Psoas muscle (tissue), 8 donors: Measurements from ENCODE around the gene SLITRK2. TPM values are rescaled to one million over a fixed set of nuclear protein-coding genes. Genes with fewer than 3 reads are reported as not detected.

Experiments used
- ATAC-seq, 4 donors: fragments of 200-7000 bp; cut with Tn5 transposase; one replicate each; pipeline ENCODE4 v1.9.1; 2020; ENCODE audit warnings: moderate library complexity in 3 of 4, mild to moderate bottlenecking in 2 of 4
- DNase-seq, 2 donors: peaks; one replicate each; pipeline ENCODE4 v3.0.0-alpha.2; 2020
- H3K27ac ChIP-seq: fragments of 200-600 bp; one replicate; pipeline ENCODE4 v1.8.0; 2022
- H3K27me3 ChIP-seq, 3 donors: fragments of 200-600 bp in 1 of 3; one replicate each; pipeline versions ENCODE4 v1.6.1 to v1.8.0; 2013 to 2022; ENCODE audit warnings: low read length in 2 of 3, mild to moderate bottlenecking in 2 of 3, moderate library complexity in 1 of 3; ENCODE audit not compliant: insufficient read depth in 3 of 3
- H3K36me3 ChIP-seq, 2 donors: fragments of 200-600 bp in 1 of 2; one replicate each; pipeline versions ENCODE4 v1.6.1 to v1.8.0; 2013 to 2022; ENCODE audit warnings: low read depth in 1 of 2, mild to moderate bottlenecking in 1 of 2, moderate library complexity in 1 of 2; ENCODE audit not compliant: insufficient read depth in 1 of 2
- H3K4me1 ChIP-seq: fragments of 200-600 bp; one replicate; pipeline ENCODE4 v1.8.0; 2022
- H3K4me3 ChIP-seq: fragments of 200-600 bp; one replicate; pipeline ENCODE4 v1.8.0; 2022; ENCODE audit warnings: mild to moderate bottlenecking
- H3K9me3 ChIP-seq: fragments of 200-600 bp; one replicate; pipeline ENCODE4 v1.8.0; 2022
- CTCF ChIP-seq: fragments of 200-600 bp; IDR thresholded peaks from one replicate; pipeline ENCODE4 v1.8.0; 2022; ENCODE audit warnings: antibody characterized with exemption
- WGBS, 3 donors: extraction: QIAGEN DNeasy Blood & Tissue Kit; methylation state at CpG; one replicate each; pipeline versions ENCODE4 v1.1.6 to v1.1.7; 2013; 5-methylcytosine and 5-hydroxymethylcytosine counted together
- intact Hi-C, 2 donors: fragments of 100-400 bp; cut with DNase I; formaldehyde crosslinking; loops; one replicate each; pipeline versions ENCODE4 v1.11.0 to v1.14.2; 2022
- polyA plus RNA-seq, 3 donors: library from polyadenylated mRNA; stranded (reverse); fragments of 200-250 nt; gene quantifications; one replicate each; pipeline ENCODE4 v1.2.3, GENCODE V29; 2013
- total RNA-seq, 4 donors: library from RNA; stranded (reverse); fragmentation: NEBNext Ultra II Directional in 2 of 4; extraction: Animal tissue kit (Norgen Biotek cat#: 25700) in 2 of 4; gene quantifications; one replicate each; pipeline versions ENCODE4 v1.2.1 to v1.2.4, GENCODE V29; 2021 to 2023
- donor health status: healthy with polysubstance abuse.
- donor health status: DM: no; HTN: no; CAD: no; lungs with moderate emphysema.
- donor health status: Bipolar disorder and iron deficiency.
- donor health status: healthy.
- donor health status: DM: yes; HTN: yes; CAD: no.
- donor health status: DM: no; HTN: no; CAD: no.
- donor health status: DM: no; HTN: no; CAD: no.
- donor health status: DM: yes; HTN: yes; CAD: no.

SLITRK2 gene
- total and polyA plus RNA-seq, 7 donors = 0.01 to 0.09 (median 0.04) TPM; not detected in 3

GRCh38 chrX:145848448-145848847 is 30.8 kb downstream of the SLITRK2 start:
- WGBS, 3 donors = 68 to 81% (median 72%) methylated on average over 2 of the region's 2 CpGs
- no peaks in the 10 kb centered on the region for H3K4me1 ChIP-seq
- intact Hi-C loops = no loop called here
- no peak overlapping the region for H3K27ac ChIP-seq
- TF ChIP-seq CTCF = no peak
- ATAC-seq (no peak), DNase-seq (no peak)
- H3K4me3 ChIP-seq = no peak overlapping the region
- no peaks in the 10 kb centered on the region for H3K27me3 ChIP-seq
- H3K9me3 ChIP-seq = no peaks in the 10 kb centered on the region
- H3K36me3 ChIP-seq = no peaks in the 10 kb centered on the region

- Histone ChIP-seq H3K27ac (no peak overlapping the region), H3K4me3 (no peak overlapping the region), H3K4me1 (no peaks in the 10 kb centered on the region), H3K36me3 (no peaks in the 10 kb centered on the region), H3K27me3 (no peaks in the 10 kb centered on the region), H3K9me3 (no peaks in the 10 kb centered on the region)
- DNase-seq (no peak), ATAC-seq (no peak)
- TF ChIP-seq CTCF = no peak
- intact Hi-C loops = no loop called here
- WGBS, 3 donors = 72 to 82% (median 74%) methylated on average over 11 of the region's 11 CpGs
Measured at GRCh38 chrX:145848857-145849256, 31.2 kb downstream of the SLITRK2 start.

GRCh38 chrX:145853181-145853580 is 35.6 kb downstream of the SLITRK2 start:
- intact Hi-C loops = no loop called here
- Histone ChIP-seq H3K9me3 (no peaks in the 10 kb centered on the region), H3K27ac (no peak overlapping the region), H3K4me1 (no peaks in the 10 kb centered on the region), H3K27me3 (no peaks in the 10 kb centered on the region), H3K36me3 (no peaks in the 10 kb centered on the region), H3K4me3 (no peak overlapping the region)
- 91 to 99% (median 95%) methylated on average over 13 of the region's 13 CpGs for WGBS, 3 donors
- ATAC-seq (no peak), DNase-seq (no peak)
- TF ChIP-seq CTCF = no peak

- WGBS, 3 donors = 77 to 81% (median 80%) methylated on average over 4 of the region's 4 CpGs
- no peak for TF ChIP-seq CTCF
- no peaks in the 10 kb centered on the region for H3K36me3 ChIP-seq
- H3K4me1 ChIP-seq = no peaks in the 10 kb centered on the region
- H3K27me3 ChIP-seq = no peaks in the 10 kb centered on the region
- no peak for DNase-seq
- H3K4me3 ChIP-seq = no peak overlapping the region
- no peak for ATAC-seq
- H3K27ac ChIP-seq = no peak overlapping the region
- H3K9me3 ChIP-seq = no peaks in the 10 kb centered on the region
- intact Hi-C loops = loop anchor here in 1 of 2 donors (5.0 kb wide), 1 partner anchor 1686 kb away; no protein-coding TSS in a partner anchor
Measured at GRCh38 chrX:145856181-145856580, 38.6 kb downstream of the SLITRK2 start.

- H3K36me3 ChIP-seq = no peaks in the 10 kb centered on the region
Measured at GRCh38 chrX:145861818-145862217, 44.2 kb downstream of the SLITRK2 start.

More at GRCh38 chrX:145861818-145862217, 44.2 kb downstream of the SLITRK2 start:
- no peak for ATAC-seq
- Histone ChIP-seq H3K27ac (no peak overlapping the region), H3K4me1 (no peaks in the 10 kb centered on the region), H3K9me3 (no peaks in the 10 kb centered on the region), H3K4me3 (no peak overlapping the region), H3K27me3 (no peaks in the 10 kb centered on the region)
- intact Hi-C loops = no loop called here
- TF ChIP-seq CTCF = no peak
- WGBS, 3 donors = 33 to 43% (median 34%) methylated on average over 3 of the region's 3 CpGs
- no peak for DNase-seq
